Muscle of leg (tissue), 11 donors: ENCODE measurements around the gene GRIK4. TPM values are rescaled to one million over a fixed set of nuclear protein-coding genes. Genes with fewer than 3 reads are reported as not detected.

Source experiments
- DNase-seq: peaks from one replicate; pipeline ENCODE4 v3.0.0; 2013
- H3K27ac ChIP-seq: one replicate; pipeline ENCODE4 v1.5.1; 2013; ENCODE audit warnings: mild to moderate bottlenecking, low read length, control low read depth
- H3K27me3 ChIP-seq: one replicate; pipeline ENCODE4 v1.6.1; 2013; ENCODE audit warnings: low read length; ENCODE audit not compliant: control insufficient read depth, insufficient read depth
- H3K36me3 ChIP-seq: one replicate; pipeline ENCODE4 v1.6.1; 2013; ENCODE audit warnings: low read length; ENCODE audit not compliant: control insufficient read depth, insufficient read depth
- H3K4me1 ChIP-seq: one replicate; pipeline ENCODE4 v1.6.1; 2013; ENCODE audit warnings: low read length; ENCODE audit not compliant: control insufficient read depth, insufficient read depth
- H3K4me3 ChIP-seq: one replicate; pipeline ENCODE4 v1.5.1; 2013; ENCODE audit warnings: low read length, control low read depth
- H3K9me3 ChIP-seq: replicated peaks from 2 replicates; pipeline ENCODE4 v1.6.1; 2013; ENCODE audit warnings: low read depth, low read length; ENCODE audit not compliant: control insufficient read depth
- WGBS: methylation state at CpG from one replicate; pipeline ENCODE4 v1.1.5; 2013; ENCODE audit warnings: missing lambda C conversion rate; ENCODE audit not compliant: insufficient coverage; 5-methylcytosine and 5-hydroxymethylcytosine counted together
- polyA plus RNA-seq, 8 donors: library from polyadenylated mRNA; unstranded; fragments of 120-200 nt; gene quantifications; one replicate each; pipeline versions ENCODE4 v1.2.1 to v1.2.3, GENCODE V29; 2013; ENCODE audit warnings: inconsistent platforms in 1 of 8, low replicate concordance in 1 of 8; ENCODE audit not compliant: insufficient read length in 8 of 8, insufficient read depth in 1 of 8
- total RNA-seq: library from RNA; stranded (reverse); fragments of 120-200 nt; gene quantifications from one replicate; pipeline ENCODE4 v1.2.4, GENCODE V29; 2013

GRIK4 gene
- total and polyA plus RNA-seq, 9 donors, result 0.09 to 1.3 (median 0.50) TPM

DNA sequence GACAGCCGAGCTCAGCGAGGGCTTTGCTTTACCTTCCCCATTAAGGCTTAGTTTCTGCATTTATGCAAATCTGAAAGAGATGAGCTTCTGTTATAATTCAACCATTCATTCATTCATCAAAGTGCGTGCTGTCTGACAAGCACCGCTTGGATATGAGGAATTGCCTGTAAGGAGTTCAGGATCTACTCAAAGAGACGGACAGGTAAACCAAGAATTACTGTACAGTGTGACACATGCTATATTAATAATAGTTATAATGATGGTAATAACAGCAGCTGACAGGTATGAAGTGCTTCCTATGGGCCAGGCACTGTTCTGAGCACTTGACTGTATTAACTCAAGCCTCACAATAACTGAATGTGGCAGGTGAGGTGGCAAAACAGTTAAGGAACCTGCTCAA is 402.5 kb downstream of the GRIK4 start:
- no peaks in the 10 kb centered on the region for H3K36me3 ChIP-seq
- WGBS, result 70% methylated on average over 2 of the region's 5 CpGs
- H3K4me1 ChIP-seq, result no peaks in the 10 kb centered on the region
- H3K9me3 ChIP-seq, result no peaks in the 10 kb centered on the region
- no peak for DNase-seq
- H3K27ac ChIP-seq, result no peak overlapping the region
- peaks cover 15% of the 10 kb centered on the region for H3K27me3 ChIP-seq
- H3K4me3 ChIP-seq, result no peak overlapping the region

DNA sequence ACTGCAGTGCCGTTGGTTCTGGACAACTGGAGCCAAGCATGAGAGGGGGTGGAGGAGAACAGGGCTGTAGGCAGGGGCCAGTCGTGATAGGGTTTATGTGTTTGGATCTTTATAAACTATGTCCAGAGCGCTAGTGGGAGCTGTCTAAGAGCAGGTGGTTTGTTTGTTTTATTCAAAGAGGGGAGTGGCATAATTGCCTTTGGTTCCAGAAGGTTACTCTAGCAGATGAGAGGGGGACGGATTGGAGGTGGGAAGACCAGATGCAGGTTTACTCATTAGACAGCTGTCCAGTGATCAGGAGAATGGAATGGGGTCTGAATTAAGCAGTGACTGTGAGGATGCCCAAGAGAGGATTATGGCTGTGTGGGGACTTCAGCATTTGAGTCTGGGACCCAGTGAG is 403.1 kb downstream of the GRIK4 start:
- WGBS, result 55% methylated on average over 4 of the region's 4 CpGs
- peaks cover 15% of the 10 kb centered on the region for H3K27me3 ChIP-seq

DNA sequence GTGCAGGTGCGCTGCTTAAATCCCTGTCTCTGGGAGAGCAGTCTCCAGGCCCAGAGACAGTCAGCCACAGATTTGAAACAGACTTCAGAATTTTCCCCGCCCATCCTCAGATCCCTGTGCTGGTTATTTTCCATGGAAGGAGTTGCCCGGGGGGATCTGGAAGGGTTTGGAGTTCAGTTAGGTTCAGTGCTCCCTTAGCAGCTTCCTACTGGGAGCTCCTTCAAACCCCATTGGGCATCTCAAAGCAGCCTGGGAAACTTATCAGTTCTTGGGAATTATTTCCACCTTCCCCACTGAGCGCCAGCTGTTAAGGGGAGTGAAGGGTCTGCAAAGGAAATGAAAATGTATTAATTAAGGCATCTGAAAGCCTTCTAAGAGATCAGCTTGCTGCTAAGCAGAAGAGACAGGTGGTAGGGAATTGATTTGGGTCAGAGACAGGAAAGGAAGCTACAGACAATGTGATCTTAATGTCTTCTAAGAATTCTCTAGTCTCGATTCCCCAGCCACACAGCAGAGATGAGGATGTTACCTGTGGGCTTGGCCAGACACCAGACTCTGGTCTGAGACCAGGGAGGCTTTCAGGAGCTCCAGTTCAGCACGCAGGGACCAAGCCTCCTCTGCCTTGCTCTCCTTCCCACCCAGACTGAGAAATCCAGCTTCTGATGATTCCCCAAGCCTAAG is 406.2 kb downstream of the GRIK4 start:
- H3K4me1 ChIP-seq, result no peaks in the 10 kb centered on the region
- H3K27ac ChIP-seq, result no peak overlapping the region
- H3K36me3 ChIP-seq, result no peaks in the 10 kb centered on the region
- no peak for DNase-seq
- no peaks in the 10 kb centered on the region for H3K9me3 ChIP-seq
- no peak overlapping the region for H3K4me3 ChIP-seq
- WGBS, result 58% methylated on average over 3 of the region's 6 CpGs
- H3K27me3 ChIP-seq, result peaks cover 15% of the 10 kb centered on the region

More for the DNA sequence above, 403.1 kb downstream of the GRIK4 start:
- H3K27ac ChIP-seq, result no peak overlapping the region
- DNase-seq, result no peak
- no peaks in the 10 kb centered on the region for H3K36me3 ChIP-seq
- H3K4me1 ChIP-seq, result no peaks in the 10 kb centered on the region
- no peaks in the 10 kb centered on the region for H3K9me3 ChIP-seq
- no peak overlapping the region for H3K4me3 ChIP-seq

DNA sequence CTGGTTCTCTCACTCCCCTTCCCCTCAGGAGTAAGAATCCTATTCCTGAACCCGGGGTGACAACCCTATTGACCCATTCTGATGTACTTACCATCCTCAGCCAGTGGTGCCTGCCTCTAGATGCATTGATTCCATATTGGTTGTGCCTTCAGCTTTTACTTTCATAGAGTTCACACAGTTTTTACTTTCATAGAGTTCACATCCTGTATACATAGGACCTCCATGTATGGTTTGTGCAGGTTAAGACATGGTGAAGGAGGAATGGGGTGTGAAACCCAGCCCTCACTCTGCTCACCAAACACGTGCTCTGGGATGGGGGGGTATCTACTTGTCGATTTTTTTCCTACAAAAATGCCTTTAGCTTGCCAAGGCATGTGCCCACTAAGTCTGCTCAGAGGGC is 406.7 kb downstream of the GRIK4 start:
- Histone ChIP-seq H3K4me1 (no peaks in the 10 kb centered on the region), H3K27me3 (peaks cover 15% of the 10 kb centered on the region)
- 63% methylated on average over 1 of the region's 3 CpGs for WGBS

DNA sequence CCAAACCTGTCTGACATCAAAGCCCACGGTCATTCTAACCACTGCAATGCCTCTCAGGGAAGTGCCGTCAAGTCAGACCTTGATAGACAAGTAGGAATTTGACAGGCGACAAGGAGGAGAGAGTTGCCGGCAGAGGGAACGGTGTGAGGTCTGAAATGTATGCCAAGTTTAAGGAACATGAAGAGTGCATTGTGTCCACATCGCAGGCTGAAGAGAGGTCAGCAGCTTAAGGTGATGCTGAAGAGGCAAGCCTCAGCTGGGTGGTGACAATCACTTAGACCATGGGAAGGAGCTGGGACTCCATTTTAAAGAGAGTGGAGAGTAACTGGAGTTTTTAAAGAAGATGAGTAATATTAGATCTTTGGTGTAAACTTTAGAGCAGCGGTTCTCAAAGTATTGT is 407.5 kb downstream of the GRIK4 start:
- no peak for DNase-seq
- Histone ChIP-seq H3K36me3 (no peaks in the 10 kb centered on the region), H3K4me3 (no peak overlapping the region), H3K9me3 (no peaks in the 10 kb centered on the region), H3K27ac (no peak overlapping the region), H3K27me3 (peaks cover 15% of the 10 kb centered on the region), H3K4me1 (no peaks in the 10 kb centered on the region)
- WGBS, result 83% methylated on average over 6 of the region's 7 CpGs

More for the DNA sequence above, 406.7 kb downstream of the GRIK4 start:
- Histone ChIP-seq H3K9me3 (no peaks in the 10 kb centered on the region), H3K4me3 (no peak overlapping the region), H3K36me3 (no peaks in the 10 kb centered on the region), H3K27ac (no peak overlapping the region)
- no peak for DNase-seq

DNA sequence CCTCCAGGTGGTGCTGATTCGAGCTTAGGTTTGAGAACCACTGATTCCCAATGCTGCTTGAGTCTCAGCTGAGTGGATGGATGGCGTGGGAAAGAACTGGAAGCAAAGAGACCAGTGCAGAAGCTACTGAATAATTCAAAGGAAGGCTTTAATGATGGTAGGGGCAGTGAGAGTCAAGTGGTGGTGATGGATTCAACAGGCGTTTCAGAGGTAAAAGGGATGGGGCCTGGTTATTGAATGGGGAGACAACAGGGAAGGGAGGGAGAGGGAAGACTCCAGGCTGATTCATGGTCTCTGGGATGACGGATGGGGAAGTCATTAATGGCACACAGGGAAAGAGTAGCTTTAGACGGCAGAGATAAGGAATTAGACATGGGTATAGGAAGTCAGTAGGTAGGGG is 408.0 kb downstream of the GRIK4 start:
- no peak for DNase-seq
- H3K4me3 ChIP-seq, result no peak overlapping the region
- no peaks in the 10 kb centered on the region for H3K4me1 ChIP-seq
- no peaks in the 10 kb centered on the region for H3K36me3 ChIP-seq
- H3K9me3 ChIP-seq, result no peaks in the 10 kb centered on the region
- H3K27me3 ChIP-seq, result peaks cover 15% of the 10 kb centered on the region
- 54% methylated on average over 5 of the region's 5 CpGs for WGBS
- no peak overlapping the region for H3K27ac ChIP-seq

DNA sequence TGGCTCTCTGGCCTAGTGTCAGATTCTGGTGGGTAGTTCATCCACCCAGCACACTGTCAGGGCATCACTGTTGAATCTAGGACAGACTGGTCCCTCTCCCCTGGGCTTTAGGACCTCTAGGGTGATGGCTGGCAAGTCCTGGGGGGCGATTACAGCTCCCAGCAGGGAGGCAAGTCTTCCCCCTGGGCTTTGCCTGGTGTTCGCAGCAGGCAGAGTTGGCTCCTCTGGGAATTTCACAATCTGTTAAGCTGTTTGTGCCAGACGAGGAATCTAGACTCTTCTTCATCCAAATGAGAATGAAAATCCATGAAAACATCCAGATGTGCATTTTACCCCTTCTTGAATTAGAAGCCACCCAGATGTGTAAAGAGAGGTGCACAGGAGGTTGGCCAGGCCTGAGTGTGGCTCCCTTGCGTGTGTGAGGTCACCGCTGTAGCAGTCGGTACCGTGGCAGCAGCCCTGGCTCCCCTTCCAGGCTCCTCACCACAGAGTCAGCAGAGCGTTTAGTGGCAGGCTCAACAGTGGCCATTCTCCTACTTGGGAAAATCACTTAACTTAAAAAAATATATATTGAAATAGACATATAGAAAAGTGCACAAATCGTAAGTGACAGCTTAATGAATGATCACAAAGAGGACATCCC is 412.4 kb downstream of the GRIK4 start:
- Histone ChIP-seq H3K4me1 (no peaks in the 10 kb centered on the region), H3K27me3 (no peaks in the 10 kb centered on the region), H3K4me3 (no peak overlapping the region), H3K36me3 (no peaks in the 10 kb centered on the region), H3K9me3 (no peaks in the 10 kb centered on the region), H3K27ac (no peak overlapping the region)
- WGBS, result 63% methylated on average over 5 of the region's 9 CpGs
- no peak for DNase-seq

DNA sequence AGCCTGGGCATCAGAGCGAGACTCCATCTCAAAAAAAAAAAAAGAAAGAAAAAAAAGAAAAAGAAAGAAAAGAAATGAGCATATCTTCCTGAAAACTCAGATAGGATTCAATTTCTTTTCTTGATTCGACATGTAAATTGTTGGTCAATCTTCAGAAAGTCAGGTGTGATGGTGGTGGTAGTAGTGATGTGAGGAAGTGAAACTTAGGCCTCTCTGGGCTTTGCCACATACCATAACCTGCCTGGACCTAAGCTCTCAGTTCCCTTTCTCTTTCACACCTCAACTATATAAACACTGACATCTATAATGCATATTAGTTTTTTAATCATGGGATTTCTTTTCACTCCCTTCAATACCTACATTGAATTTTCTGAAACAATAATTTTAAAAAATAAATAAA is 414.4 kb downstream of the GRIK4 start:
- H3K4me1 ChIP-seq, result peaks cover 4% of the 10 kb centered on the region
- no peak for DNase-seq
- no peak overlapping the region for H3K27ac ChIP-seq
- no peaks in the 10 kb centered on the region for H3K9me3 ChIP-seq
- no CpG with 5 or more reads among the region's 2 CpGs for WGBS
- no peaks in the 10 kb centered on the region for H3K36me3 ChIP-seq
- H3K27me3 ChIP-seq, result no peaks in the 10 kb centered on the region
- no peak overlapping the region for H3K4me3 ChIP-seq

DNA sequence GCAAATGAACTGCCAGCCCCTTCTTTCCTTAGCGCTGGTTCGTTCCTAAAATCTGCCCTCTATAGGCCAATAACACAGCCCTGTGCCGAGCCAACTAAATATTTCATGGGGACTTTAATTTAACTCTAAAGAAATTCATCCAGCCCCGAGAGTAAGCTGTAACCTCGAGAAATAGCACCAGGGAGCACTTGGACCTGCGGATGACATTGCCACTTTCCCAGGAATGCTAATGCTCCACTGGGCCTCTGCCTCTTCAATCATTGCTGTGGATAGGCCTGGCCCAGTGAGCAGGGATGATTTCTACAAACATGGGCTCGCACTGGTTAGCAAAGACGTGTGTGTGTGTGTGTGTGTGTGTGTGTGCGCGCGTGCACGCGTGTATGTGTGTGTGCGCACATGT is 417.1 kb downstream of the GRIK4 start:
- 50% methylated on average over 7 of the region's 14 CpGs for WGBS

DNA sequence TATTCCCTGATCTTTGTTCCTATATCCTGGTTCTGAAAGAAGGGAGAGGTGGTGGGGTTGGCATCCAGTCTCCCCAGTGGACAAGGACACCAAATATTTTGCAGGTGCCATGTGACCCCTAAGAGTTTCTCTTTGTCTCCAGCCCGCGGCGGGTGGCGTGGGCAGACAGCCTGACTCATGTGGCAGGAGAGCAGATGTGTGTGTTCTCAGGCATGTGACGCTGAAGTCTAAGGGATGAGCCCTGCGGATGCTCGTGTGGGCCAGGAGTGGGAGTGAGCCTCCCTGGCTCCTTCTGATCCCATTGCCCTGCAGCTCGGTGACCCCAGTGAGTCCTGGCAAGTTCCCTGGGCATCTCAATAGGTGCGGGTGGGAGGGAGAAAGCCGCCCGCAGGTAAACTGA is 417.5 kb downstream of the GRIK4 start:
- no peaks in the 10 kb centered on the region for H3K27me3 ChIP-seq
- H3K9me3 ChIP-seq, result no peaks in the 10 kb centered on the region
- no peak for DNase-seq
- H3K4me3 ChIP-seq, result no peak overlapping the region
- no peak overlapping the region for H3K27ac ChIP-seq
- 53% methylated on average over 8 of the region's 11 CpGs for WGBS
- H3K36me3 ChIP-seq, result no peaks in the 10 kb centered on the region
- peaks cover 13% of the 10 kb centered on the region for H3K4me1 ChIP-seq

More for the DNA sequence above, 417.1 kb downstream of the GRIK4 start:
- DNase-seq, result no peak
- Histone ChIP-seq H3K36me3 (no peaks in the 10 kb centered on the region), H3K27ac (no peak overlapping the region), H3K4me1 (peaks cover 13% of the 10 kb centered on the region), H3K27me3 (no peaks in the 10 kb centered on the region), H3K4me3 (no peak overlapping the region), H3K9me3 (no peaks in the 10 kb centered on the region)
